A549 (cell line): ENCODE measurements around the gene SCD. TPM values are rescaled to one million over a fixed set of nuclear protein-coding genes. Genes with fewer than 3 reads are reported as not detected.

Source experiments
- ATOH8 ChIP-seq: fragments of 250-450 bp; sonication (Bioruptor Pico); IDR thresholded peaks from 2 replicates; pipeline ENCODE4 v1.5.0; 2020; ENCODE audit warnings: low read depth, mild to moderate bottlenecking, moderate library complexity
- BCL3 ChIP-seq: fragments of >200 bp; sonication (Bioruptor Twin); formaldehyde crosslinking; IDR thresholded peaks from 3 replicates; pipeline ENCODE4 v1.6.1; 2016
- CBX8 ChIP-seq: fragments of 200-600 bp; sonication (generic); IDR thresholded peaks from 2 replicates; pipeline ENCODE4 v1.6.1; 2016
- CHD4 ChIP-seq: fragments of 200-600 bp; sonication (generic); IDR thresholded peaks from 2 replicates; pipeline ENCODE4 v1.6.1; 2016; ENCODE audit warnings: antibody characterized with exemption, mild to moderate bottlenecking, borderline replicate concordance
- E2F6 ChIP-seq: IDR thresholded peaks from 2 replicates; pipeline ENCODE4 v1.6.1; 2012; ENCODE audit warnings: low read depth, borderline replicate concordance
- FOSL2 ChIP-seq, 2 experiments: fragments of 450-650 bp in 1 of 2; fragments of >200 bp in 1 of 2; sonication (Bioruptor Twin) in 1 of 2; formaldehyde crosslinking; IDR thresholded peaks; 2 replicates each; pipeline versions ENCODE4 v1.5.0 to v1.6.1; 2016 to 2020; ENCODE audit warnings: mild to moderate bottlenecking in 1 of 2, moderate library complexity in 1 of 2
- FOXS1 ChIP-seq: fragments of 250-450 bp; sonication (Bioruptor Pico); IDR thresholded peaks from 2 replicates; pipeline ENCODE4 v1.5.0; 2020; ENCODE audit warnings: mild to moderate bottlenecking, moderate library complexity
- HOXA7 ChIP-seq: fragments of 250-450 bp; sonication (Bioruptor Pico); IDR thresholded peaks from 2 replicates; pipeline ENCODE4 v1.5.0; 2020; ENCODE audit warnings: mild to moderate bottlenecking, moderate library complexity
- HOXB13 ChIP-seq: fragments of 250-450 bp; sonication (Bioruptor Pico); IDR thresholded peaks from 2 replicates; pipeline ENCODE4 v1.5.0; 2020; ENCODE audit warnings: low read depth, mild to moderate bottlenecking, moderate library complexity
- KDM1A ChIP-seq: fragments of 200-600 bp; sonication (generic); IDR thresholded peaks from 2 replicates; pipeline ENCODE4 v1.6.1; 2016; ENCODE audit warnings: low read depth, mild to moderate bottlenecking
- MAFK ChIP-seq: fragments of 450-650 bp; IDR thresholded peaks from 2 replicates; pipeline ENCODE4 v1.6.1; 2014; ENCODE audit not compliant: partially characterized antibody
- POLR2A ChIP-seq: IDR thresholded peaks from 2 replicates; pipeline ENCODE4 v1.6.1; 2012; ENCODE audit warnings: mild to moderate bottlenecking, low read length
- RAD21 ChIP-seq, 2 experiments: fragments of >200 bp in 1 of 2; sonication (Bioruptor Twin) in 1 of 2; formaldehyde crosslinking in 1 of 2; IDR thresholded peaks in 1 of 2; conservative IDR thresholded peaks in 1 of 2; 2 replicates in 1 of 2; 3 replicates in 1 of 2; pipeline ENCODE4 v1.6.1; 2012 to 2018; ENCODE audit warnings: inconsistent platforms in 1 of 2
- RARB ChIP-seq: fragments of 250-450 bp; sonication (Bioruptor Pico); IDR thresholded peaks from 2 replicates; pipeline ENCODE4 v1.8.0; 2021; ENCODE audit warnings: mild to moderate bottlenecking, moderate library complexity
- RCOR1 ChIP-seq: fragments of 150-350 bp; IDR thresholded peaks from 2 replicates; pipeline ENCODE4 v1.6.1; 2014; ENCODE audit warnings: antibody characterized with exemption, low read length, low read depth
- polyA plus RNA-seq, 4 experiments: library from polyadenylated mRNA; depleted of rRNA in 3 of 4; stranded (reverse); fragments of >200 nt; fragmentation: RNase III in 1 of 4; extraction: RNeasy Plus Mini Kit Qiagen cat#74134 plus additional on column Dnase treatment in 1 of 4; gene quantifications; 2 replicates in 3 of 4; 3 replicates in 1 of 4; pipeline ENCODE4 v1.2.3, GENCODE V29; 2011 to 2017
- TF ChIP-seq, protein P1 (sequence below): fragments of 150-350 bp; IDR thresholded peaks from 2 replicates; pipeline ENCODE4 v1.6.1; 2014; ENCODE audit warnings: low read depth, mild to moderate bottlenecking, low read length
- TF ChIP-seq, protein P2 (sequence below): fragments of 200-600 bp; sonication (generic); IDR thresholded peaks from 2 replicates; pipeline ENCODE4 v1.6.1; 2016; ENCODE audit warnings: antibody characterized with exemption, mild to moderate bottlenecking, moderate library complexity
- TF ChIP-seq, protein P3 (sequence below): fragments of 450-650 bp; IDR thresholded peaks from 2 replicates; pipeline ENCODE4 v1.6.1; 2014; ENCODE audit warnings: antibody characterized with exemption

Gene SCD
- polyA plus RNA-seq, 2 of the 4 experiments (the other 2 are of a cell fraction) = 348 to 496 TPM

DNA sequence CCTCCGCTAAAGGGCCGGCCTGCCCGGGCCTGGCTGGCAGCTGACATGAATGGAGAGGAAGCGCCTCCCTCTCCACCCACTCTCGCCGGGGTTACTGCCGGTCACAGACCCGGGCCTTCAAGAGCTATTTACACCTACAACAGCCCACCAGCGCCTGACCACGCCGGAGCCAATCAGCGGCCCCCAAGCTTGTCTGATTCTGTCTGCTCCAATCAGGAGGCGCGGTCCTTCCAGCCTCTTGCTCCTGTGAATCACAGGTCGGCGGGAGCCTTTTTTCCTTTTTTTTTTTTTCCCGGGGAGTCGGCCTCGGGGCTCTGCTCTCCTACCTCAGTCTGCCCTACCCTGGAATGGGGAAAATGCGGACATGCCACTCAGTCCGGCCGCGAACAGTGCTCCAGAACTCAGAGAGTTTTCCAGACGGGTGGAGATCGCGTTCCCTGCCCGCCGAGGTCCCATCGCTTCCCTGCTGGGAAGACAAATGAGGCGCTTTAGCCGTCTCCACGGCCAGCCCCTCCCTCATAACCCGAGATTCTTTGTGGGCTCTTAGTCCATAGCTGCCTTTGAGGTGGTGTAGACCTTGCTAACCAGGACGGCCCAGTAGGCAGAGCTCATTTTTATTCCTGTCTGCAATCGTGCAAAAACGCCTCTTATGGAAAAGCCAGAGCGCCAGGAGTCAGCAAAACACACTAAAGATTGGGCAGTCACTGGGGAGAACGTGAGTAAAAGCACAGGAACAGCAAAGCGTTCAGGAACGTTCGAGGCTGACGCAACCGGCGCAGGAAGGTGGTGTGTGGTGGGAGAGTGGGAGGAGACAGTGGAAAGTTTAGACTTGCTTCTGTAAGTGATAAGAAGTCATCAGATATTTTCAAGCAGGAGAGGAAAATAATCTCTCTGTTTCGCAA, 26.5 kb downstream of the SCD start (continued):
- TF ChIP-seq CHD4 (no peak), BCL3 (peak; percentile 82; the same call in 1 of the 3 replicates), RARB (CRISPR knock-in tag) (no peak), HOXB13 (CRISPR knock-in tag) (no peak), CBX8 (no peak), ATOH8 (CRISPR knock-in tag) (no peak), RCOR1 (no peak), RAD21 (conservative IDR thresholded peaks at IDR 0.05 in 1 of 2, IDR thresholded peaks at IDR 0.05 in 1 of 2) (peak in 1 of 2 experiments; percentile 53; a peak in 2 of 5 replicates), FOXS1 (no peak), KDM1A (peak; percentile 55; the same call in 1 of the 2 replicates), MAFK (peak; percentile 79), FOSL2 (IDR thresholded peaks at IDR 0.05) (0 out of 2 replicates have a peak, but pooled peaks have one; percentile 21), FOSL2 (CRISPR knock-in tag; IDR thresholded peaks at IDR 0.05) (peak; percentile 58), HOXA7 (CRISPR knock-in tag) (peak; percentile 34; the same call in 1 of the 2 replicates), E2F6 (peak; percentile 51; the same call in 1 of the 2 replicates), POLR2A (peak; percentile 45)
- TF ChIP-seq, protein P1, sequence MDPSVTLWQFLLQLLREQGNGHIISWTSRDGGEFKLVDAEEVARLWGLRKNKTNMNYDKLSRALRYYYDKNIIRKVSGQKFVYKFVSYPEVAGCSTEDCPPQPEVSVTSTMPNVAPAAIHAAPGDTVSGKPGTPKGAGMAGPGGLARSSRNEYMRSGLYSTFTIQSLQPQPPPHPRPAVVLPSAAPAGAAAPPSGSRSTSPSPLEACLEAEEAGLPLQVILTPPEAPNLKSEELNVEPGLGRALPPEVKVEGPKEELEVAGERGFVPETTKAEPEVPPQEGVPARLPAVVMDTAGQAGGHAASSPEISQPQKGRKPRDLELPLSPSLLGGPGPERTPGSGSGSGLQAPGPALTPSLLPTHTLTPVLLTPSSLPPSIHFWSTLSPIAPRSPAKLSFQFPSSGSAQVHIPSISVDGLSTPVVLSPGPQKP = no peak
- TF ChIP-seq, protein P2, sequence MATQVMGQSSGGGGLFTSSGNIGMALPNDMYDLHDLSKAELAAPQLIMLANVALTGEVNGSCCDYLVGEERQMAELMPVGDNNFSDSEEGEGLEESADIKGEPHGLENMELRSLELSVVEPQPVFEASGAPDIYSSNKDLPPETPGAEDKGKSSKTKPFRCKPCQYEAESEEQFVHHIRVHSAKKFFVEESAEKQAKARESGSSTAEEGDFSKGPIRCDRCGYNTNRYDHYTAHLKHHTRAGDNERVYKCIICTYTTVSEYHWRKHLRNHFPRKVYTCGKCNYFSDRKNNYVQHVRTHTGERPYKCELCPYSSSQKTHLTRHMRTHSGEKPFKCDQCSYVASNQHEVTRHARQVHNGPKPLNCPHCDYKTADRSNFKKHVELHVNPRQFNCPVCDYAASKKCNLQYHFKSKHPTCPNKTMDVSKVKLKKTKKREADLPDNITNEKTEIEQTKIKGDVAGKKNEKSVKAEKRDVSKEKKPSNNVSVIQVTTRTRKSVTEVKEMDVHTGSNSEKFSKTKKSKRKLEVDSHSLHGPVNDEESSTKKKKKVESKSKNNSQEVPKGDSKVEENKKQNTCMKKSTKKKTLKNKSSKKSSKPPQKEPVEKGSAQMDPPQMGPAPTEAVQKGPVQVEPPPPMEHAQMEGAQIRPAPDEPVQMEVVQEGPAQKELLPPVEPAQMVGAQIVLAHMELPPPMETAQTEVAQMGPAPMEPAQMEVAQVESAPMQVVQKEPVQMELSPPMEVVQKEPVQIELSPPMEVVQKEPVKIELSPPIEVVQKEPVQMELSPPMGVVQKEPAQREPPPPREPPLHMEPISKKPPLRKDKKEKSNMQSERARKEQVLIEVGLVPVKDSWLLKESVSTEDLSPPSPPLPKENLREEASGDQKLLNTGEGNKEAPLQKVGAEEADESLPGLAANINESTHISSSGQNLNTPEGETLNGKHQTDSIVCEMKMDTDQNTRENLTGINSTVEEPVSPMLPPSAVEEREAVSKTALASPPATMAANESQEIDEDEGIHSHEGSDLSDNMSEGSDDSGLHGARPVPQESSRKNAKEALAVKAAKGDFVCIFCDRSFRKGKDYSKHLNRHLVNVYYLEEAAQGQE = peak; percentile 32; the same call in 1 of the 2 replicates
- TF ChIP-seq, protein P3, sequence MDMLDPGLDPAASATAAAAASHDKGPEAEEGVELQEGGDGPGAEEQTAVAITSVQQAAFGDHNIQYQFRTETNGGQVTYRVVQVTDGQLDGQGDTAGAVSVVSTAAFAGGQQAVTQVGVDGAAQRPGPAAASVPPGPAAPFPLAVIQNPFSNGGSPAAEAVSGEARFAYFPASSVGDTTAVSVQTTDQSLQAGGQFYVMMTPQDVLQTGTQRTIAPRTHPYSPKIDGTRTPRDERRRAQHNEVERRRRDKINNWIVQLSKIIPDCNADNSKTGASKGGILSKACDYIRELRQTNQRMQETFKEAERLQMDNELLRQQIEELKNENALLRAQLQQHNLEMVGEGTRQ = peak; percentile 95
